Neural progenitor cell (in vitro differentiated cells): ENCODE measurements around the gene ID4. TPM values are rescaled to one million over a fixed set of nuclear protein-coding genes. Genes with fewer than 3 reads are reported as not detected.
A peak's percentile ranks its signal among the peaks of the same experiment; 100 is the strongest.

ENCODE experiments used
- DNase-seq: peaks from one replicate; pipeline ENCODE4 v3.0.0-alpha.2; 2016; ENCODE audit warnings: low spot score
- H2AFZ ChIP-seq: fragments of 200-600 bp; sonication (generic); replicated peaks from 2 replicates; pipeline ENCODE4 v1.6.1; 2016; ENCODE audit warnings: antibody characterized with exemption
- H3F3A ChIP-seq: fragments of 200-600 bp; sonication (generic); 2 replicates; pipeline ENCODE4 v1.6.1; 2016; ENCODE audit warnings: antibody characterized with exemption, low read depth
- H3K27ac ChIP-seq: fragments of 200-600 bp; sonication (generic); 2 replicates; pipeline ENCODE4 v1.5.1; 2016; ENCODE audit warnings: mild to moderate bottlenecking
- H3K27me3 ChIP-seq: fragments of 200-600 bp; sonication (generic); 2 replicates; pipeline ENCODE4 v1.6.1; 2016; ENCODE audit warnings: mild to moderate bottlenecking, moderate library complexity
- H3K36me3 ChIP-seq: fragments of 200-600 bp; sonication (generic); 2 replicates; pipeline ENCODE4 v1.5.1; 2016
- H3K4me1 ChIP-seq: fragments of 200-600 bp; sonication (generic); 2 replicates; pipeline ENCODE4 v1.6.1; 2016; ENCODE audit warnings: mixed run types
- H3K4me2 ChIP-seq: fragments of 200-600 bp; sonication (generic); 2 replicates; pipeline ENCODE4 v1.6.1; 2016
- H3K4me3 ChIP-seq: fragments of 200-600 bp; sonication (generic); 2 replicates; pipeline ENCODE4 v1.5.1; 2016
- H3K79me2 ChIP-seq: fragments of 200-600 bp; sonication (generic); 2 replicates; pipeline ENCODE4 v1.6.1; 2016; ENCODE audit warnings: low read depth
- H3K9ac ChIP-seq: fragments of 200-600 bp; sonication (generic); 2 replicates; pipeline ENCODE4 v1.6.1; 2016
- H3K9me3 ChIP-seq: fragments of 200-600 bp; sonication (generic); 2 replicates; pipeline ENCODE4 v1.5.1; 2016; ENCODE audit warnings: low read depth
- H4K20me1 ChIP-seq: fragments of 200-600 bp; sonication (generic); 2 replicates; pipeline ENCODE4 v1.6.1; 2016; ENCODE audit warnings: low read depth
- H3K27ac Mint-ChIP-seq: 3 replicates; pipeline ENCODE4 v1.8.0; 2021; ENCODE audit warnings: mixed read lengths
- H3K27me3 Mint-ChIP-seq: 2 replicates; pipeline ENCODE4 v1.8.0; 2022; ENCODE audit warnings: low read depth, mild to moderate bottlenecking, inconsistent platforms, moderate library complexity, mixed read lengths; ENCODE audit not compliant: insufficient read depth
- H3K36me3 Mint-ChIP-seq: 3 replicates; pipeline ENCODE4 v1.8.0; 2021; ENCODE audit warnings: mixed read lengths
- H3K4me1 Mint-ChIP-seq: 3 replicates; pipeline ENCODE4 v1.8.0; 2021; ENCODE audit warnings: mixed read lengths
- H3K4me3 Mint-ChIP-seq: 3 replicates; pipeline ENCODE4 v1.8.0; 2021; ENCODE audit warnings: mild to moderate bottlenecking, moderate library complexity, mixed read lengths
- H3K9me3 Mint-ChIP-seq: 3 replicates; pipeline ENCODE4 v1.8.0; 2020; ENCODE audit warnings: mixed read lengths
- CTCF ChIP-seq: fragments of 200-600 bp; sonication (generic); IDR thresholded peaks from 2 replicates; pipeline ENCODE4 v1.5.1; 2017; ENCODE audit warnings: antibody characterized with exemption, mild to moderate bottlenecking
- EZH2 ChIP-seq: fragments of 200-600 bp; sonication (generic); IDR thresholded peaks from 2 replicates; pipeline ENCODE4 v1.6.1; 2017; ENCODE audit warnings: antibody characterized with exemption, mild to moderate bottlenecking, moderate library complexity
- EZH2phosphoT487 ChIP-seq: fragments of 200-600 bp; sonication (generic); IDR thresholded peaks from 2 replicates; pipeline ENCODE4 v1.6.1; 2017; ENCODE audit warnings: antibody characterized with exemption
- total RNA-seq: library from RNA; depleted of rRNA; stranded (reverse); fragments of >200 nt; gene quantifications from 2 replicates; pipeline ENCODE4 v1.2.3, GENCODE V29; 2015; ENCODE audit warnings: low replicate concordance

Gene ID4
- total RNA-seq, 1 donor from 2014 or later, result 29.2 TPM

DNA sequence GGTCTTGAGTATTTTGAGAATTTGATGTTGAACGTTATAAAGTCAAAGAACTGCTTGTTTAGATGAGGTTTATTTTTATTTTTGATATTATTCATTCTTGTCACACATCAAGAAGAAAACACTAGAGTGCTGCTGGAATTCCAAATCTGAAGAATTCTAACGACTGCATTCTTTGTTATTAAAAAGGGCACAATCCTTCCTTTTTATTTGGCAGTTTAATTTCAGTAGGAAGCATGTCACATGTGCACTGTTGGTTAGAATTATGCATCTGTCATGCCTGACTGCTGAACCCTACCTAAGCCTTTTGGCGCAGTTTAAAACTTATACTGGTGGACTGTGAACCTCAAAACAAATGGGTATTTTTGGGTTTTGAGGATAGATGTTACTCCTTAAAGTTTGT lies 4.0 kb downstream of the ID4 start:
- H3K9ac ChIP-seq, result no peak overlapping the region

DNA sequence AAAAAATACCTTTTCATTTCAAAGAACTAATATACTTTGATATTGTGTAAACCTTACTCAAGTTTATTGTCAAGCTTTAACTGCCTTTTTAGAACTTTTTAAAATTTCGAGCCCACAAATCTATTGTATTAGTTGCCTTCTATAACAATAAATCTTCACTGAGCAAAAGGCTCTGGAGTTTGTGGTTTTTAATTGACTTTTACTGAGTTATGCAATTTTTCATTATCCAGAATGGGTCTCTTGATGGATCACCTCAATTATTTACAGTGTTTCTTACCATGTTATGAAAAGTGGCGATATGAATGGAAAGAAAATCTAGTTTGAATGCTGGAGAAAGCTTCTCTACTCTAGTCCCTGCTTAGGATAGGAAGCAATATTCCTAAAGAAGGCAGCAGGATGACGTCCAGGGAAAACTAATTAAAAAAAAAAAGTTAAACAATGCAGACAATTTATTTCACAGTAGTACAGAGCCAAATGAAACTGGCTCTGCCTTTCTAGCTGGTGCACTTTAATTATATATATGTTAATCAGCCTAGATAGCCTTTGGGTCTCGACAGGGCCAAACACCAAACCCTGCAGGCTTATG lies 5.0 kb downstream of the ID4 start:
- Histone ChIP-seq H2AFZ (no peak overlapping the region), H3K9me3 (no peaks in the 10 kb centered on the region), H4K20me1 (peaks cover 22% of the 10 kb centered on the region), H3K27me3 (no peaks in the 10 kb centered on the region), H3K4me2 (peak overlapping the region; percentile 96), H3K9ac (no peak overlapping the region), H3K4me3 (no peak overlapping the region), H3F3A (peaks cover 36% of the 10 kb centered on the region), H3K36me3 (no peaks in the 10 kb centered on the region), H3K79me2 (peaks cover 55% of the 10 kb centered on the region), H3K27ac (peak overlapping the region; percentile 42), H3K4me1 (peaks cover 51% of the 10 kb centered on the region)
- Mint-ChIP-seq H3K4me3 (peak overlapping the region; percentile 64), H3K27me3 (peaks cover 4% of the 10 kb centered on the region), H3K36me3 (peaks cover 34% of the 10 kb centered on the region), H3K9me3 (no peaks in the 10 kb centered on the region), H3K4me1 (peaks cover 50% of the 10 kb centered on the region), H3K27ac (peak overlapping the region; percentile 36)
- DNase-seq, result peak; percentile 9
- TF ChIP-seq EZH2phosphoT487 (no peak), EZH2 (no peak), CTCF (no peak)

More for the DNA sequence above, 4.0 kb downstream of the ID4 start:
- no peak overlapping the region for H3K27ac ChIP-seq
- peaks cover 41% of the 10 kb centered on the region for H3F3A ChIP-seq
- no peaks in the 10 kb centered on the region for H3K36me3 ChIP-seq
- H4K20me1 ChIP-seq, result peaks cover 22% of the 10 kb centered on the region
- Mint-ChIP-seq H3K36me3 (peaks cover 31% of the 10 kb centered on the region), H3K4me3 (peak overlapping the region; percentile 99), H3K27ac (no peak overlapping the region), H3K9me3 (no peaks in the 10 kb centered on the region), H3K4me1 (peaks cover 55% of the 10 kb centered on the region), H3K27me3 (peaks cover 8% of the 10 kb centered on the region)
- no peak for DNase-seq
- H3K9me3 ChIP-seq, result no peaks in the 10 kb centered on the region
- H3K79me2 ChIP-seq, result peaks cover 55% of the 10 kb centered on the region
- peaks cover 51% of the 10 kb centered on the region for H3K4me1 ChIP-seq
- H3K4me2 ChIP-seq, result peak overlapping the region; percentile 96
- TF ChIP-seq EZH2, result no peak
- no peak for TF ChIP-seq EZH2phosphoT487
- TF ChIP-seq CTCF, result no peak
- H3K4me3 ChIP-seq, result peak overlapping the region; percentile 91
- peaks cover 2% of the 10 kb centered on the region for H3K27me3 ChIP-seq
- no peak overlapping the region for H2AFZ ChIP-seq

GRCh38 chr6:19844689-19845088 lies 7.5 kb downstream of the ID4 start:
- no peak overlapping the region for H2AFZ ChIP-seq
- no peak overlapping the region for H3K4me3 ChIP-seq
- Mint-ChIP-seq H3K36me3 (peaks cover 27% of the 10 kb centered on the region), H3K4me3 (no peak overlapping the region), H3K27me3 (peaks cover 2% of the 10 kb centered on the region), H3K4me1 (peaks cover 55% of the 10 kb centered on the region), H3K27ac (no peak overlapping the region), H3K9me3 (no peaks in the 10 kb centered on the region)
- DNase-seq, result no peak
- TF ChIP-seq EZH2, result no peak
- TF ChIP-seq EZH2phosphoT487, result no peak
- no peak for TF ChIP-seq CTCF
- H3K27ac ChIP-seq, result no peak overlapping the region
- H4K20me1 ChIP-seq, result peaks cover 3% of the 10 kb centered on the region
- peaks cover 36% of the 10 kb centered on the region for H3K79me2 ChIP-seq
- H3K36me3 ChIP-seq, result no peaks in the 10 kb centered on the region
- no peak overlapping the region for H3K9ac ChIP-seq
- H3K4me2 ChIP-seq, result no peak overlapping the region
- H3K27me3 ChIP-seq, result no peaks in the 10 kb centered on the region
- no peaks in the 10 kb centered on the region for H3K9me3 ChIP-seq
- peaks cover 49% of the 10 kb centered on the region for H3K4me1 ChIP-seq
- peaks cover 14% of the 10 kb centered on the region for H3F3A ChIP-seq
